A549 (cell line): ENCODE measurements around the gene MAP3K15. TPM values are rescaled to one million over a fixed set of nuclear protein-coding genes. Genes with fewer than 3 reads are reported as not detected.

ENCODE experiments used
- ATAC-seq, 2 experiments: fragments of 200-7000 bp in 1 of 2; fragments of >200 bp in 1 of 2; cut with Nextera tagmentation in 1 of 2; cut with Tn5 transposase in 1 of 2; 3 replicates each; pipeline versions ENCODE4 v1.8.0 to v1.9.1; 2018 to 2020; ENCODE audit warnings: mild to moderate bottlenecking in 1 of 2, moderate library complexity in 1 of 2
- CTCF ChIA-PET: fragments of 300-600 bp; sonication (Branson Sonifier 250); formaldehyde crosslinking; extraction: SDS; loops from one replicate; lab custom pipeline; 2021; ENCODE audit warnings: antibody characterized with exemption, inconsistent platforms; lab: Yijun Ruan, JAX
- POLR2A ChIA-PET: fragments of 350-600 bp; formaldehyde crosslinking; extraction: SDS; loops from one replicate; lab custom pipeline; 2021; ENCODE audit warnings: antibody characterized with exemption, inconsistent platforms; lab: Yijun Ruan, JAX
- DNase-seq, 2 experiments: peaks; one replicate each; pipeline versions ENCODE4 v3.0.0 to v3.0.0-alpha.2; 2011 to 2016; ENCODE audit warnings: low read depth in 1 of 2, low spot score in 1 of 2
- FAIRE-seq: peaks from 2 replicates; lab custom pipeline; 2011; peaks lifted over from hg19 to GRCh38; lab: Jason Lieb, UNC
- H3K27ac ChIP-seq, 2 experiments: fragments of >200 bp; sonication (Bioruptor Twin); formaldehyde crosslinking; 3 replicates each; pipeline ENCODE4 v1.5.1; 2016 to 2017
- H3K4me1 ChIP-seq: fragments of >200 bp; sonication (Bioruptor Twin); formaldehyde crosslinking; 3 replicates; pipeline ENCODE4 v1.6.1; 2016
- H3K4me2 ChIP-seq: fragments of >200 bp; sonication (Bioruptor Twin); formaldehyde crosslinking; 3 replicates; pipeline ENCODE4 v1.6.1; 2016
- H3K4me3 ChIP-seq: fragments of >200 bp; sonication (Bioruptor Twin); formaldehyde crosslinking; 3 replicates; pipeline ENCODE4 v1.5.1; 2016
- H3K9me3 ChIP-seq: fragments of >200 bp; sonication (Bioruptor Twin); formaldehyde crosslinking; 3 replicates; pipeline ENCODE4 v1.6.1; 2016
- ATOH8 ChIP-seq: fragments of 250-450 bp; sonication (Bioruptor Pico); IDR thresholded peaks from 2 replicates; pipeline ENCODE4 v1.5.0; 2020; ENCODE audit warnings: low read depth, mild to moderate bottlenecking, moderate library complexity
- BHLHE40 ChIP-seq: IDR thresholded peaks from 2 replicates; pipeline ENCODE4 v1.6.1; 2012; ENCODE audit warnings: low read depth, low read length, inconsistent platforms
- CBX2 ChIP-seq: fragments of 200-600 bp; sonication (generic); IDR thresholded peaks from 2 replicates; pipeline ENCODE4 v1.6.1; 2016; ENCODE audit warnings: low read depth, mild to moderate bottlenecking, borderline replicate concordance
- CEBPB ChIP-seq, 2 experiments: fragments of >200 bp in 1 of 2; sonication (Bioruptor Twin) in 1 of 2; formaldehyde crosslinking in 1 of 2; IDR thresholded peaks; 2 replicates each; pipeline ENCODE4 v1.6.1; 2012 to 2016
- CHD4 ChIP-seq: fragments of 200-600 bp; sonication (generic); IDR thresholded peaks from 2 replicates; pipeline ENCODE4 v1.6.1; 2016; ENCODE audit warnings: antibody characterized with exemption, mild to moderate bottlenecking, borderline replicate concordance
- EHF ChIP-seq: fragments of 250-450 bp; sonication (Bioruptor Pico); IDR thresholded peaks from 2 replicates; pipeline ENCODE4 v1.5.0; 2020; ENCODE audit warnings: mild to moderate bottlenecking
- EP300 ChIP-seq, 2 experiments: fragments of >200 bp; sonication (Bioruptor Twin); formaldehyde crosslinking; IDR thresholded peaks; 2 replicates in 1 of 2; 3 replicates in 1 of 2; pipeline ENCODE4 v1.6.1; 2016 to 2017
- FOSL2 ChIP-seq, 2 experiments: fragments of 450-650 bp in 1 of 2; fragments of >200 bp in 1 of 2; sonication (Bioruptor Twin) in 1 of 2; formaldehyde crosslinking; IDR thresholded peaks; 2 replicates each; pipeline versions ENCODE4 v1.5.0 to v1.6.1; 2016 to 2020; ENCODE audit warnings: mild to moderate bottlenecking in 1 of 2, moderate library complexity in 1 of 2
- FOXS1 ChIP-seq: fragments of 250-450 bp; sonication (Bioruptor Pico); IDR thresholded peaks from 2 replicates; pipeline ENCODE4 v1.5.0; 2020; ENCODE audit warnings: mild to moderate bottlenecking, moderate library complexity
- GATA3 ChIP-seq: IDR thresholded peaks from 2 replicates; pipeline ENCODE4 v1.6.1; 2012; ENCODE audit warnings: borderline replicate concordance
- KDM1A ChIP-seq: fragments of 200-600 bp; sonication (generic); IDR thresholded peaks from 2 replicates; pipeline ENCODE4 v1.6.1; 2016; ENCODE audit warnings: low read depth, mild to moderate bottlenecking
- MAX ChIP-seq: IDR thresholded peaks from 2 replicates; pipeline ENCODE4 v1.6.1; 2012
- MYC ChIP-seq: IDR thresholded peaks from 2 replicates; pipeline ENCODE4 v1.6.1; 2012; ENCODE audit warnings: mild to moderate bottlenecking, inconsistent platforms, low read length, improper control_type of control experiment, borderline replicate concordance
- NR3C1 ChIP-seq: fragments of >200 bp; sonication (Bioruptor Twin); formaldehyde crosslinking; IDR thresholded peaks from 3 replicates; pipeline ENCODE4 v1.6.1; 2017
- POLR2A ChIP-seq: IDR thresholded peaks from 2 replicates; pipeline ENCODE4 v1.6.1; 2012; ENCODE audit warnings: mild to moderate bottlenecking, low read length
- RAD21 ChIP-seq, 2 experiments: fragments of >200 bp in 1 of 2; sonication (Bioruptor Twin) in 1 of 2; formaldehyde crosslinking in 1 of 2; IDR thresholded peaks in 1 of 2; conservative IDR thresholded peaks in 1 of 2; 2 replicates in 1 of 2; 3 replicates in 1 of 2; pipeline ENCODE4 v1.6.1; 2012 to 2018; ENCODE audit warnings: inconsistent platforms in 1 of 2
- REST ChIP-seq: fragments of 200-600 bp; sonication (generic); IDR thresholded peaks from 2 replicates; pipeline ENCODE4 v1.6.1; 2016; ENCODE audit warnings: antibody characterized with exemption, mild to moderate bottlenecking, moderate library complexity
- RFX5 ChIP-seq: fragments of 450-650 bp; IDR thresholded peaks from 2 replicates; pipeline ENCODE4 v1.7.1; 2014; ENCODE audit warnings: antibody characterized with exemption, mild to moderate bottlenecking, moderate library complexity
- SMC3 ChIP-seq: fragments of >200 bp; sonication (Bioruptor Twin); formaldehyde crosslinking; IDR thresholded peaks from 3 replicates; pipeline ENCODE4 v1.6.1; 2018; ENCODE audit warnings: inconsistent platforms
- TFCP2L1 ChIP-seq: fragments of 250-450 bp; sonication (Bioruptor Pico); IDR thresholded peaks from 2 replicates; pipeline ENCODE4 v1.5.0; 2021; ENCODE audit warnings: mild to moderate bottlenecking
- WGBS: methylation state at CpG from one replicate; pipeline ENCODE4 v1.1.6; 2017; ENCODE audit errors: missing lambda C conversion rate; 5-methylcytosine and 5-hydroxymethylcytosine counted together
- polyA plus RNA-seq, 4 experiments: library from polyadenylated mRNA; depleted of rRNA in 3 of 4; stranded (reverse); fragments of >200 nt; fragmentation: RNase III in 1 of 4; extraction: RNeasy Plus Mini Kit Qiagen cat#74134 plus additional on column Dnase treatment in 1 of 4; gene quantifications; 2 replicates in 3 of 4; 3 replicates in 1 of 4; pipeline ENCODE4 v1.2.3, GENCODE V29; 2011 to 2017
- TF ChIP-seq, protein P1 (sequence below): fragments of >200 bp; sonication (Bioruptor Twin); formaldehyde crosslinking; IDR thresholded peaks from 3 replicates; pipeline ENCODE4 v1.5.1; 2016
- TF ChIP-seq, protein P2 (sequence below): IDR thresholded peaks from 2 replicates; pipeline ENCODE4 v1.6.1; 2012

MAP3K15 gene
- polyA plus RNA-seq, 2 of the 4 experiments (the other 2 are of a cell fraction), result 2.3 to 5.7 TPM

DNA sequence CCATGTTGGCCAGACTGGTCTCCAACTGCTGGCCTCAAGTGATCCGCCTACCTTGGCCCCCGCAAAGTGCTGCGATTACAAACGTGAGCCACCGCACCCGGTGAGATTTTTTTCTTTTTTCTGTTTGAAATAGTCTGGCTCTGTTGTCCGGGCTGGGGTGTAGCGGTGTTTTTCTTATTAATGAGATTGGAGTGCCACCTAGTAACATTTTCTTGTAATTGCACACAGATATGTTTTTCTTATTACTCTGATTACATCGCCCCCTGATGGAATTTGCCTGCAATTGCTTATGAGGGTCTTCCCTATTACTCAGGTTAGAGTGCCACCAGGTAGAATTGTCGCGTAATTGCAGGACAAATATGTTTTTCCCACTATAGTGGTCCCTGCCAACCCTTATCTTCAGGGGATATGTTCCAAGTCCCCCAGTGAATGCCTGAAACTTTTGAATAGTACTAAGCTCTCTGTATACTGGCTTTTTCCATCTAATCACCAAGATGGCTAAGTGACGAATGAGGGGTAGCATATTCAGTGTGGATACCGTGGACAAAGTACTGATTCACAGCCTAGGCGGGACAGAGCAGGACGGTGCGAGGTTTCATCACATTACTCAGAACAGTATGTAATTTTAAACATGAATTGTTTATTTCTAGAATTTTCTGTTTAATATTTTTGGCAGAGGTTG, 180.2 kb downstream of the MAP3K15 start:
- CTCF ChIA-PET, result interaction anchor here (0.6 to 5.4 kb wide), 36 partner anchors 8 to 981 kb away, joined by 3 to 49 read pairs (median 6); partner anchors contain the start of genes PDHA1 and SCML2
- FAIRE-seq (peak; percentile 78), DNase-seq (peak; percentile 39 to 89), ATAC-seq (peak; percentile 64 to 79)
- H3K27ac ChIP-seq, result peak overlapping the region; percentile 20 to 39; a peak in 4 of 6 replicates
- peak overlapping the region; percentile 32 for H3K4me3 ChIP-seq
- WGBS, result 19% methylated on average over 16 of the region's 16 CpGs
- peaks cover 11% of the 10 kb centered on the region for H3K9me3 ChIP-seq
- POLR2A ChIA-PET, result no interaction called here
- no peaks in the 10 kb centered on the region for H3K4me1 ChIP-seq
- H3K4me2 ChIP-seq, result peak overlapping the region; percentile 52
- TF ChIP-seq RFX5 (no peak), SMC3 (peak; percentile 50; the same call in 2 of the 3 replicates), FOSL2 (IDR thresholded peaks at IDR 0.05) (no peak), FOSL2 (CRISPR knock-in tag; IDR thresholded peaks at IDR 0.05) (no peak), GATA3 (peak; percentile 20; the same call in 1 of the 2 replicates), CBX2 (no peak), EHF (no peak), RAD21 (conservative IDR thresholded peaks at IDR 0.05 in 1 of 2, IDR thresholded peaks at IDR 0.05 in 1 of 2) (peak; percentile 64 to 71), CHD4 (no peak)
- TF ChIP-seq, protein P1, sequence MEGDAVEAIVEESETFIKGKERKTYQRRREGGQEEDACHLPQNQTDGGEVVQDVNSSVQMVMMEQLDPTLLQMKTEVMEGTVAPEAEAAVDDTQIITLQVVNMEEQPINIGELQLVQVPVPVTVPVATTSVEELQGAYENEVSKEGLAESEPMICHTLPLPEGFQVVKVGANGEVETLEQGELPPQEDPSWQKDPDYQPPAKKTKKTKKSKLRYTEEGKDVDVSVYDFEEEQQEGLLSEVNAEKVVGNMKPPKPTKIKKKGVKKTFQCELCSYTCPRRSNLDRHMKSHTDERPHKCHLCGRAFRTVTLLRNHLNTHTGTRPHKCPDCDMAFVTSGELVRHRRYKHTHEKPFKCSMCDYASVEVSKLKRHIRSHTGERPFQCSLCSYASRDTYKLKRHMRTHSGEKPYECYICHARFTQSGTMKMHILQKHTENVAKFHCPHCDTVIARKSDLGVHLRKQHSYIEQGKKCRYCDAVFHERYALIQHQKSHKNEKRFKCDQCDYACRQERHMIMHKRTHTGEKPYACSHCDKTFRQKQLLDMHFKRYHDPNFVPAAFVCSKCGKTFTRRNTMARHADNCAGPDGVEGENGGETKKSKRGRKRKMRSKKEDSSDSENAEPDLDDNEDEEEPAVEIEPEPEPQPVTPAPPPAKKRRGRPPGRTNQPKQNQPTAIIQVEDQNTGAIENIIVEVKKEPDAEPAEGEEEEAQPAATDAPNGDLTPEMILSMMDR, result peak; percentile 80

DNA sequence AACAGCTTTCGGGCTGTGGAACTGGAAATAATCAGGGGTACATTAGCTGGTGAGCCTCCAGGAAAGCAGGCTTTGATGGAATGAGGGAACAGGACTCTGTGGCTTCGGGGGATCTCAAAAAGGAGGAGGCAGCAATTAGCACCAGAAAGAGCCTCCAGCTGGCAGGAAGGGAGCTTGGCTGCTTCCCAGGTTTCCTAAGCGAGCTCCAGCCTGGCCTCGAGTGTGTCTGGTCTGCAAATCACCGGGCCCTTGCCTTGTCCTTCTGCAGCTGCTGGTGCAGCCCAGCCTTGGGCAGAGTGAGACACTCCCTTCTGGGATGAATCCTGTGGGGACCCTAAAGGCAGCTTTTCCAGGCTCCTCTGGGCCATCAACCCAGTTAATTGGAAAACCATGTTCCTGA, 182.3 kb downstream of the MAP3K15 start:
- no peak for DNase-seq
- H3K9me3 ChIP-seq, result peaks cover 11% of the 10 kb centered on the region
- H3K4me2 ChIP-seq, result no peak overlapping the region
- no peaks in the 10 kb centered on the region for H3K4me1 ChIP-seq
- CTCF ChIA-PET, result interaction anchor here (1.0 to 5.4 kb wide), 26 partner anchors 10 to 950 kb away, joined by 3 to 49 read pairs (median 6); partner anchors contain the start of genes ADGRG2 and PDHA1
- no peak overlapping the region; a peak in 1 of 6 replicates for H3K27ac ChIP-seq
- TF ChIP-seq TFCP2L1 (CRISPR knock-in tag) (no peak), CHD4 (no peak), NR3C1 (no peak), BHLHE40 (no peak), RAD21 (conservative IDR thresholded peaks at IDR 0.05 in 1 of 2, IDR thresholded peaks at IDR 0.05 in 1 of 2) (no peak), CBX2 (no peak)
- TF ChIP-seq, protein P2, sequence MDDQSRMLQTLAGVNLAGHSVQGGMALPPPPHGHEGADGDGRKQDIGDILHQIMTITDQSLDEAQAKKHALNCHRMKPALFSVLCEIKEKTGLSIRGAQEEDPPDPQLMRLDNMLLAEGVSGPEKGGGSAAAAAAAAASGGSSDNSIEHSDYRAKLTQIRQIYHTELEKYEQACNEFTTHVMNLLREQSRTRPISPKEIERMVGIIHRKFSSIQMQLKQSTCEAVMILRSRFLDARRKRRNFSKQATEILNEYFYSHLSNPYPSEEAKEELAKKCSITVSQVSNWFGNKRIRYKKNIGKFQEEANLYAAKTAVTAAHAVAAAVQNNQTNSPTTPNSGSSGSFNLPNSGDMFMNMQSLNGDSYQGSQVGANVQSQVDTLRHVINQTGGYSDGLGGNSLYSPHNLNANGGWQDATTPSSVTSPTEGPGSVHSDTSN, result no peak
- TF ChIP-seq, all 56 proteins: peak for 0
- ATAC-seq, result no peak
- FAIRE-seq, result no peak
- no peak overlapping the region for H3K4me3 ChIP-seq
- POLR2A ChIA-PET, result no interaction called here
- WGBS, result 70% methylated on average over 4 of the region's 5 CpGs

GRCh38 chrX:19331831-19332230, 183.5 kb downstream of the MAP3K15 start:
- 69% methylated on average over 10 of the region's 10 CpGs for WGBS
- CTCF ChIA-PET, result interaction anchor here (1.0 to 5.4 kb wide), 4 partner anchors 209 to 922 kb away, joined by 3 to 49 read pairs (median 18); partner anchors contain the start of gene ADGRG2
- no peaks in the 10 kb centered on the region for H3K4me1 ChIP-seq
- DNase-seq (no peak), FAIRE-seq (no peak), ATAC-seq (peak in 1 of 2 experiments; percentile 14; a peak in 1 of 6 replicates)
- H3K4me3 ChIP-seq, result no peak overlapping the region
- H3K27ac ChIP-seq, result no peak overlapping the region
- POLR2A ChIA-PET, result no interaction called here
- H3K4me2 ChIP-seq, result no peak overlapping the region
- H3K9me3 ChIP-seq, result peaks cover 11% of the 10 kb centered on the region
- TF ChIP-seq TFCP2L1 (CRISPR knock-in tag), result no peak
- no peak for TF ChIP-seq CBX2
- TF ChIP-seq REST, result no peak
- TF ChIP-seq NR3C1, result no peak
- TF ChIP-seq, protein P2, result no peak
- TF ChIP-seq EHF, result no peak
- no peak for TF ChIP-seq FOXS1 (CRISPR knock-in tag)
- no peak for TF ChIP-seq FOSL2 (IDR thresholded peaks at IDR 0.05)
- TF ChIP-seq FOSL2 (CRISPR knock-in tag; IDR thresholded peaks at IDR 0.05), result no peak
- no peak for TF ChIP-seq EP300 (IDR thresholded peaks at IDR 0.05)
- no peak for TF ChIP-seq KDM1A
- TF ChIP-seq MAX, result no peak
- no peak for TF ChIP-seq POLR2A
- no peak for TF ChIP-seq CEBPB (IDR thresholded peaks at IDR 0.05)
- TF ChIP-seq MYC, result no peak
- no peak for TF ChIP-seq ATOH8 (CRISPR knock-in tag)
